Breast epithelium (tissue), 4 donors: ENCODE measurements around the gene EN2. TPM values are rescaled to one million over a fixed set of nuclear protein-coding genes. Genes with fewer than 3 reads are reported as not detected.

ENCODE experiments used
- DNase-seq, 2 donors: peaks; one replicate each; pipeline ENCODE4 v3.0.0-alpha.2; 2019; ENCODE audit warnings: low spot score in 2 of 2
- H3K27ac ChIP-seq, 2 donors: fragments of 200-600 bp; sonication (generic) in 1 of 2; one replicate each; pipeline ENCODE4 v1.5.1; 2016 to 2019; ENCODE audit warnings: mild to moderate bottlenecking in 1 of 2
- H3K27me3 ChIP-seq, 2 donors: fragments of 200-600 bp; sonication (generic) in 1 of 2; one replicate each; pipeline versions ENCODE4 v1.5.1 to v1.6.0; 2017 to 2019; ENCODE audit warnings: control low read depth in 1 of 2, mild to moderate bottlenecking in 1 of 2
- H3K36me3 ChIP-seq: fragments of 200-600 bp; one replicate; pipeline ENCODE4 v1.5.1; 2019
- H3K4me1 ChIP-seq, 2 donors: fragments of 200-600 bp; sonication (generic); one replicate each; pipeline ENCODE4 v1.5.1; 2016 to 2019; ENCODE audit warnings: control low read depth in 1 of 2
- H3K4me3 ChIP-seq, 3 donors: fragments of 200-600 bp; sonication (generic); 1 replicate in 2 of 3; 2 replicates in 1 of 3; pipeline ENCODE4 v1.5.1; 2016 to 2019; ENCODE audit warnings: mild to moderate bottlenecking in 3 of 3, moderate library complexity in 2 of 3
- H3K9me3 ChIP-seq, 2 donors: fragments of 200-600 bp; sonication (generic) in 1 of 2; one replicate each; pipeline ENCODE4 v1.5.1; 2016 to 2019; ENCODE audit warnings: control low read depth in 1 of 2
- CTCF ChIP-seq, 3 donors: fragments of 450-650 bp; IDR thresholded peaks; one replicate each; pipeline ENCODE4 v1.5.1; 2016 to 2017; ENCODE audit warnings: antibody characterized with exemption in 3 of 3, mild to moderate bottlenecking in 3 of 3, moderate library complexity in 3 of 3
- POLR2A ChIP-seq: fragments of 450-650 bp; IDR thresholded peaks from one replicate; pipeline ENCODE4 v1.6.1; 2016; ENCODE audit warnings: antibody characterized with exemption, mild to moderate bottlenecking, moderate library complexity
- POLR2AphosphoS5 ChIP-seq, 3 donors: sonication (generic); formaldehyde crosslinking; IDR thresholded peaks; one replicate each; pipeline ENCODE4 v1.6.1; 2017; ENCODE audit warnings: antibody characterized with exemption in 3 of 3
- intact Hi-C: fragments of 100-400 bp; cut with DNase I; formaldehyde crosslinking; loops from one replicate; pipeline ENCODE4 v1.15.1; 2023; ENCODE audit warnings: low total_unique reads
- total RNA-seq, 3 donors: library from RNA; depleted of rRNA; stranded (reverse); fragments of >200 nt; gene quantifications; one replicate each; pipeline ENCODE4 v1.1.0, GENCODE V29; 2016

EN2 gene
- total RNA-seq, 3 donors from 2014 or later = 0.32 to 0.33 TPM; not detected in 1

- TF ChIP-seq POLR2AphosphoS5 (IDR thresholded peaks at IDR 0.05) (no peak), CTCF (IDR thresholded peaks at IDR 0.05) (no peak), POLR2A (no peak)
- no peak overlapping the region for H3K4me3 ChIP-seq
- DNase-seq = no peak
- no peak overlapping the region for H3K27ac ChIP-seq
- no peaks in the 10 kb centered on the region for H3K9me3 ChIP-seq
- peaks cover 0 to 35% of the 10 kb centered on the region in 2 donors for H3K27me3 ChIP-seq
- peaks cover 0 to 6% of the 10 kb centered on the region in 2 donors for H3K4me1 ChIP-seq
- no peaks in the 10 kb centered on the region for H3K36me3 ChIP-seq
- intact Hi-C loops = no loop called here
Observed at GRCh38 chr7:155493744-155494538, 36.0 kb downstream of the EN2 start.

- Histone ChIP-seq H3K27ac (no peak overlapping the region), H3K36me3 (no peaks in the 10 kb centered on the region), H3K4me1 (peaks cover 0 to 6% of the 10 kb centered on the region in 2 donors), H3K4me3 (no peak overlapping the region), H3K27me3 (peaks cover 0 to 39% of the 10 kb centered on the region in 2 donors), H3K9me3 (no peaks in the 10 kb centered on the region)
- no peak for TF ChIP-seq CTCF (IDR thresholded peaks at IDR 0.05)
- no peak for TF ChIP-seq POLR2A
- intact Hi-C loops = no loop called here
- no peak for DNase-seq
Observed at GRCh38 chr7:155494551-155494950, 36.6 kb downstream of the EN2 start.

DNA sequence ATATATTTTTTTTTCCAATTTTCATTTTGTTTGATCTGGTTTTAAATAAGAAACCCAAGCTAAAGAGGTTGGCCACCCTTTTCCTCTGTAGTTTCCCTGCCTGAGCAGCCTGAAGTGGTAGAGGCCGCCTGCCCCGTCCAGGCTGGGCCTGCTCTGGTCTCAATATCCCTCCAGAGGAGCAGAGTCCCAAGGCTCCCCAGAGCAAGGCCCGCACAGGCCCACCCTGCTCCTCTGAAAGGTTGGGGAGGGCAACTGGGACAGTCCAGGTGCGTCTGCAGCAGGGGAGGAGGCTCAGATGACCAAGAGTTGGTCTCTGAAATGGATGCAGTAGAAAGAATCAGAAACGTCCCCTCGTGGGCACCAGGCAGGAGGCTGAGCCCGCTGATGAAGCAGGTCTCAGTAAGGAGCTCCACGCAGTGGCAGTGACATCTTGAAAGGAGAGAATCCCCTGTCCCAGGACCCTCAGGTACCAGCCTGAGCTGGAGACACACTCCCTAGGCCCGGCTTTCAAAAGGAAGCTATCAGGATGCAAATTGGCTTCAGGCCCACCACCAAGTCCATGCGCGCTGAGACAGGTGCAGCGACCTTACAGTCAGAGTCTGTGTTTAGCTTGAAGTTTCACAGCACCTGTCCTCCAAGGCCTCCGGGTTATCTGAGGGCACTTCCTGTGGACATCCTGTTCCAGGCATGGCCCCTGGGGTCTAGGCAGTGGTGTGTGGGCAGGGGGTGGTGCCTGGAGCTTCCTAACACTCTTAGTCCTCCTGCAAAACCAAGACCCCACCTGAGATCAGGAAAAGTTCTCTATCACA lies 37.7 kb downstream of the EN2 start:
- no peak overlapping the region for H3K27ac ChIP-seq
- peaks cover 0 to 49% of the 10 kb centered on the region in 2 donors for H3K27me3 ChIP-seq
- intact Hi-C loops = no loop called here
- TF ChIP-seq POLR2AphosphoS5 (IDR thresholded peaks at IDR 0.05) (no peak), CTCF (IDR thresholded peaks at IDR 0.05) (no peak), POLR2A (no peak)
- no peaks in the 10 kb centered on the region for H3K9me3 ChIP-seq
- H3K4me3 ChIP-seq = no peak overlapping the region
- no peak for DNase-seq
- no peaks in the 10 kb centered on the region for H3K36me3 ChIP-seq
- H3K4me1 ChIP-seq = peaks cover 0 to 6% of the 10 kb centered on the region in 2 donors

GRCh38 chr7:155496267-155497005 lies 38.5 kb downstream of the EN2 start:
- intact Hi-C loops = no loop called here
- TF ChIP-seq POLR2AphosphoS5 (IDR thresholded peaks at IDR 0.05) = no peak
- no peak for TF ChIP-seq POLR2A
- no peak for TF ChIP-seq CTCF (IDR thresholded peaks at IDR 0.05)
- Histone ChIP-seq H3K27me3 (peaks cover 0 to 53% of the 10 kb centered on the region in 2 donors), H3K4me3 (no peak overlapping the region), H3K36me3 (no peaks in the 10 kb centered on the region), H3K27ac (no peak overlapping the region), H3K9me3 (no peaks in the 10 kb centered on the region), H3K4me1 (no peaks in the 10 kb centered on the region)
- no peak for DNase-seq
